ENCODE results near the gene HSF5. TPM values are rescaled to one million over a fixed set of nuclear protein-coding genes. Genes with fewer than 3 reads are reported as not detected.

HSF5 gene
- total RNA-seq, 1 donor from 2014 or later = not detected

GRCh38 chr17:58415371-58416055 lies 72.7 kb downstream of the HSF5 start:
- no peak for TF ChIP-seq EZH2 (IDR thresholded peaks at IDR 0.05)
- no peak for TF ChIP-seq EZH2phosphoT487 (IDR thresholded peaks at IDR 0.05)
- TF ChIP-seq, protein P1, sequence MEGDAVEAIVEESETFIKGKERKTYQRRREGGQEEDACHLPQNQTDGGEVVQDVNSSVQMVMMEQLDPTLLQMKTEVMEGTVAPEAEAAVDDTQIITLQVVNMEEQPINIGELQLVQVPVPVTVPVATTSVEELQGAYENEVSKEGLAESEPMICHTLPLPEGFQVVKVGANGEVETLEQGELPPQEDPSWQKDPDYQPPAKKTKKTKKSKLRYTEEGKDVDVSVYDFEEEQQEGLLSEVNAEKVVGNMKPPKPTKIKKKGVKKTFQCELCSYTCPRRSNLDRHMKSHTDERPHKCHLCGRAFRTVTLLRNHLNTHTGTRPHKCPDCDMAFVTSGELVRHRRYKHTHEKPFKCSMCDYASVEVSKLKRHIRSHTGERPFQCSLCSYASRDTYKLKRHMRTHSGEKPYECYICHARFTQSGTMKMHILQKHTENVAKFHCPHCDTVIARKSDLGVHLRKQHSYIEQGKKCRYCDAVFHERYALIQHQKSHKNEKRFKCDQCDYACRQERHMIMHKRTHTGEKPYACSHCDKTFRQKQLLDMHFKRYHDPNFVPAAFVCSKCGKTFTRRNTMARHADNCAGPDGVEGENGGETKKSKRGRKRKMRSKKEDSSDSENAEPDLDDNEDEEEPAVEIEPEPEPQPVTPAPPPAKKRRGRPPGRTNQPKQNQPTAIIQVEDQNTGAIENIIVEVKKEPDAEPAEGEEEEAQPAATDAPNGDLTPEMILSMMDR (IDR thresholded peaks at IDR 0.05) = no peak
- peak; percentile 52 for DNase-seq (ENCODE audit: low spot score)
- no peaks in the 10 kb centered on the region for H4K20me1 ChIP-seq (ENCODE audit: low read depth)
- no peak overlapping the region for H2AFZ ChIP-seq (replicated peaks)
- H3K4me1 Mint-ChIP-seq = peaks cover 52% of the 10 kb centered on the region
- no peak overlapping the region for H3K4me2 ChIP-seq
- peaks cover 4% of the 10 kb centered on the region for H3K27me3 ChIP-seq
- no peaks in the 10 kb centered on the region for H3K79me2 ChIP-seq (ENCODE audit: low read depth)
- H3K4me1 ChIP-seq = peaks cover 11% of the 10 kb centered on the region
- H3K9ac ChIP-seq = no peak overlapping the region
- H3K9me3 Mint-ChIP-seq = no peaks in the 10 kb centered on the region
- H3F3A ChIP-seq (ENCODE audit: low read depth) = peaks cover 19% of the 10 kb centered on the region
- no peaks in the 10 kb centered on the region for H3K9me3 ChIP-seq (ENCODE audit: low read depth)
- H3K27ac ChIP-seq = no peak overlapping the region
- peaks cover 3% of the 10 kb centered on the region for H3K27me3 Mint-ChIP-seq (ENCODE audit: insufficient read depth, low read depth)
- H3K36me3 Mint-ChIP-seq = no peaks in the 10 kb centered on the region
- no peaks in the 10 kb centered on the region for H3K36me3 ChIP-seq
- peak overlapping the region; percentile 48 for H3K27ac Mint-ChIP-seq
- H3K4me3 ChIP-seq = no peak overlapping the region
- H3K4me3 Mint-ChIP-seq = peak overlapping the region; percentile 81

GRCh38 chr17:58414596-58414997 lies 73.6 kb downstream of the HSF5 start:
- H3K4me2 ChIP-seq = no peak overlapping the region
- no peak overlapping the region for H3K4me3 ChIP-seq
- no peaks in the 10 kb centered on the region for H4K20me1 ChIP-seq (ENCODE audit: low read depth)
- no peak for DNase-seq (ENCODE audit: low spot score)
- H2AFZ ChIP-seq (replicated peaks) = no peak overlapping the region
- no peak overlapping the region for H3K27ac Mint-ChIP-seq
- no peaks in the 10 kb centered on the region for H3K9me3 ChIP-seq (ENCODE audit: low read depth)
- H3K4me1 ChIP-seq = peaks cover 11% of the 10 kb centered on the region
- H3K4me1 Mint-ChIP-seq = peaks cover 52% of the 10 kb centered on the region
- H3K36me3 ChIP-seq = no peaks in the 10 kb centered on the region
- no peaks in the 10 kb centered on the region for H3K27me3 ChIP-seq
- no peak for TF ChIP-seq EZH2 (IDR thresholded peaks at IDR 0.05)
- no peaks in the 10 kb centered on the region for H3K79me2 ChIP-seq (ENCODE audit: low read depth)
- no peak overlapping the region for H3K27ac ChIP-seq
- peak overlapping the region; percentile 81 for H3K4me3 Mint-ChIP-seq
- no peaks in the 10 kb centered on the region for H3K9me3 Mint-ChIP-seq
- peaks cover 3% of the 10 kb centered on the region for H3K27me3 Mint-ChIP-seq (ENCODE audit: insufficient read depth, low read depth)
- H3K36me3 Mint-ChIP-seq = no peaks in the 10 kb centered on the region
- H3K9ac ChIP-seq = no peak overlapping the region
- peaks cover 19% of the 10 kb centered on the region for H3F3A ChIP-seq (ENCODE audit: low read depth)

DNA sequence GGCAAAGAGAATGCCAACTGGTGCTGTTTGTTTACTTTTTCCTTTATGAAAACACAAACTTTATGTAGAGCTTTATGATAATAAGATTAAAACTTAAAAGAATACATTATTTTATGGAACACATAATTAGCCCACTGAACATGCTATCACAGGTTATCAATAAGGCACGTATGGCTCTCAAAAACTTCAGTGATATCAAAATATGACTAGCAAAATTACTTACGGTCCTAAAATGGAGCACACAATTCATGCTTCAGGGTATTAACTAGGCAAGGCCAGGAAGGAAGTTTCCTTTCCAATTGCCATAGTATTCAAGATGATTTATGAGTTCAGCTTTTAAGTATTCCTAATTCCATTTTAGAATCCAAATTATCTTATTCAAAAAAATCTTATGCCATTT lies 74.5 kb downstream of the HSF5 start:
- Mint-ChIP-seq H3K27me3 (ENCODE audit: insufficient read depth, low read depth) (peaks cover 3% of the 10 kb centered on the region), H3K9me3 (no peaks in the 10 kb centered on the region), H3K4me3 (no peak overlapping the region), H3K36me3 (no peaks in the 10 kb centered on the region), H3K4me1 (peaks cover 52% of the 10 kb centered on the region), H3K27ac (no peak overlapping the region)
- Histone ChIP-seq H4K20me1 (ENCODE audit: low read depth) (no peaks in the 10 kb centered on the region), H2AFZ (replicated peaks) (no peak overlapping the region), H3K79me2 (ENCODE audit: low read depth) (no peaks in the 10 kb centered on the region), H3K4me2 (no peak overlapping the region), H3K9me3 (ENCODE audit: low read depth) (no peaks in the 10 kb centered on the region), H3K4me1 (peaks cover 11% of the 10 kb centered on the region), H3K27ac (no peak overlapping the region), H3F3A (ENCODE audit: low read depth) (peaks cover 19% of the 10 kb centered on the region), H3K27me3 (no peaks in the 10 kb centered on the region), H3K9ac (no peak overlapping the region), H3K36me3 (no peaks in the 10 kb centered on the region), H3K4me3 (no peak overlapping the region)
- TF ChIP-seq EZH2phosphoT487 (IDR thresholded peaks at IDR 0.05) = no peak
- TF ChIP-seq, protein P1 (IDR thresholded peaks at IDR 0.05) = no peak
- no peak for TF ChIP-seq EZH2 (IDR thresholded peaks at IDR 0.05)
- DNase-seq (ENCODE audit: low spot score) = no peak

DNA sequence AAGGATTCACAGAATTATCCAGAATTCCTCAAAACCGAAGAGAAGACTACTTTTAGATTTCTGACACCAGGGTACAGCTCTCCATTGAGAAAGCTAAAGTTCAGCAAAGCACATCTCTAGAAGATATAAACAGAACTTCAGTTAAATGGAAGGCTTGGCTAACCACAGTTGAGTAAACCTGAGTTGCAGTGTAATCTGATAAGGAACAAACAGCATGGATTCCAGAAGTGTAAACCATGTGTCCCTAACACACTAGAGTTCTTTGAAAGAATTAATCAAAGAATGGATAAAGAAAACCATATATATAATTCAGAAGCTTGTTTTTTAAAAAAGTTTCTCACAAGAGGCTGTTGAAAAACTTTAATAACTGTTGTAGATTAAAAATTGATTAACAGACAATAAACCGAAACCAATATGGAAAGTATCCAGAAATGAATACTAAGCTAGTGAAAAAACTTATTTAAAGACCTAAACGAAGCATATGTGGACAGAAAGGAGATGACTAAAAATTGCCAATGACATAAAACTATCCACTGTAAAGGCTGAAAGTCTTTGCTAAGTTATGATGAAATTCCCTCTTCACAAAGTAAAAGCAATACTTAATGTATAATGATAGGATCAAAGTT lies 75.1 kb downstream of the HSF5 start:
- no peak overlapping the region for H3K4me2 ChIP-seq
- H3K4me1 ChIP-seq = peaks cover 11% of the 10 kb centered on the region
- H3K27me3 ChIP-seq = no peaks in the 10 kb centered on the region
- H3K9ac ChIP-seq = no peak overlapping the region
- peak overlapping the region; percentile 11 for H3K4me3 Mint-ChIP-seq
- H3K36me3 Mint-ChIP-seq = no peaks in the 10 kb centered on the region
- no peaks in the 10 kb centered on the region for H4K20me1 ChIP-seq (ENCODE audit: low read depth)
- H3K79me2 ChIP-seq (ENCODE audit: low read depth) = no peaks in the 10 kb centered on the region
- no peaks in the 10 kb centered on the region for H3K9me3 ChIP-seq (ENCODE audit: low read depth)
- no peaks in the 10 kb centered on the region for H3K36me3 ChIP-seq
- no peak overlapping the region for H3K27ac Mint-ChIP-seq
- H3F3A ChIP-seq (ENCODE audit: low read depth) = peaks cover 19% of the 10 kb centered on the region
- H3K27me3 Mint-ChIP-seq (ENCODE audit: insufficient read depth, low read depth) = peaks cover 3% of the 10 kb centered on the region
- H2AFZ ChIP-seq (replicated peaks) = no peak overlapping the region
- DNase-seq (ENCODE audit: low spot score) = no peak
- peaks cover 50% of the 10 kb centered on the region for H3K4me1 Mint-ChIP-seq
- no peak overlapping the region for H3K4me3 ChIP-seq
- no peaks in the 10 kb centered on the region for H3K9me3 Mint-ChIP-seq
- TF ChIP-seq, protein P1 (IDR thresholded peaks at IDR 0.05) = no peak
- no peak for TF ChIP-seq EZH2phosphoT487 (IDR thresholded peaks at IDR 0.05)
- TF ChIP-seq EZH2 (IDR thresholded peaks at IDR 0.05) = no peak
- no peak overlapping the region for H3K27ac ChIP-seq

All from neural progenitor cell (in vitro differentiated cells).